ENCODE measurements around the gene GIMAP2.

GIMAP2 gene

GRCh38 chr7:150716368-150716767, 30.9 kb downstream of the GIMAP2 start, which contains the start of gene GIMAP1:
Gene GIMAP1, plus strand, starts transcription at chr7:150716613. Its CDS starts 2,435 bp downstream, at chr7:150719048.
- H3K79me2 ChIP-seq (ENCODE audit: insufficient read depth, low read length), result no peaks in the 10 kb centered on the region
- no peak within 1 kb of the TSS for H3K4me2 ChIP-seq (ENCODE audit: low read depth, low read length, poor library complexity, severe bottlenecking)
- H3K9me3 ChIP-seq (ENCODE audit: insufficient read depth, low read length), result no peaks in the 10 kb centered on the region
- no peaks in the 10 kb centered on the region for H3K27me3 ChIP-seq (ENCODE audit: low read length)
- H3K36me3 ChIP-seq (ENCODE audit: low read length), result no peaks in the 10 kb centered on the region
- no peaks in the 10 kb centered on the region for H4K20me1 ChIP-seq (ENCODE audit: low read depth, low read length)
- no peak within 1 kb of the TSS for H3K27ac ChIP-seq (ENCODE audit: low read depth, low read length)
- no peak within 1 kb of the TSS for H3K4me3 ChIP-seq (ENCODE audit: insufficient read depth, low read length, poor library complexity, severe bottlenecking)
- no peak within 1 kb of the TSS for H3K9ac ChIP-seq (ENCODE audit: low read length)
- TF ChIP-seq CTCF (IDR thresholded peaks at IDR 0.05; ENCODE audit: insufficient read depth, low read length, poor library complexity, severe bottlenecking) (no peak), EZH2phosphoT487 (conservative IDR thresholded peaks at IDR 0.05; ENCODE audit: low read length) (no peak)
- no peaks in the 10 kb centered on the region for H3F3A ChIP-seq (ENCODE audit: insufficient read depth)
- H3K9me2 ChIP-seq (replicated peaks; ENCODE audit: insufficient read depth, low read length), result no peaks in the 10 kb centered on the region
- no peak within 1 kb of the TSS for H2AFZ ChIP-seq (ENCODE audit: low read depth, low read length, severe bottlenecking)

GRCh38 chr7:150716939-150717338, 31.4 kb downstream of the GIMAP2 start:
- Histone ChIP-seq H3K9me3 (ENCODE audit: insufficient read depth, low read length) (no peaks in the 10 kb centered on the region), H3K4me3 (ENCODE audit: insufficient read depth, low read length, poor library complexity, severe bottlenecking) (no peak overlapping the region), H3K36me3 (ENCODE audit: low read length) (no peaks in the 10 kb centered on the region), H3K4me2 (ENCODE audit: low read depth, low read length, poor library complexity, severe bottlenecking) (no peak overlapping the region), H3K27me3 (ENCODE audit: low read length) (no peaks in the 10 kb centered on the region), H3K27ac (ENCODE audit: low read depth, low read length) (no peak overlapping the region), H3K79me2 (ENCODE audit: insufficient read depth, low read length) (no peaks in the 10 kb centered on the region), H4K20me1 (ENCODE audit: low read depth, low read length) (no peaks in the 10 kb centered on the region), H3K9ac (ENCODE audit: low read length) (no peak overlapping the region), H3K9me2 (replicated peaks; ENCODE audit: insufficient read depth, low read length) (no peaks in the 10 kb centered on the region), H2AFZ (ENCODE audit: low read depth, low read length, severe bottlenecking) (no peak overlapping the region), H3F3A (ENCODE audit: insufficient read depth) (no peaks in the 10 kb centered on the region)
- TF ChIP-seq EZH2phosphoT487 (conservative IDR thresholded peaks at IDR 0.05; ENCODE audit: low read length), result no peak
- no peak for TF ChIP-seq CTCF (IDR thresholded peaks at IDR 0.05; ENCODE audit: insufficient read depth, low read length, poor library complexity, severe bottlenecking)

- Histone ChIP-seq H3K79me2 (ENCODE audit: insufficient read depth, low read length) (no peaks in the 10 kb centered on the region), H3K36me3 (ENCODE audit: low read length) (no peaks in the 10 kb centered on the region), H2AFZ (ENCODE audit: low read depth, low read length, severe bottlenecking) (no peak overlapping the region), H4K20me1 (ENCODE audit: low read depth, low read length) (no peaks in the 10 kb centered on the region), H3K4me2 (ENCODE audit: low read depth, low read length, poor library complexity, severe bottlenecking) (no peak overlapping the region), H3F3A (ENCODE audit: insufficient read depth) (no peaks in the 10 kb centered on the region), H3K9me3 (ENCODE audit: insufficient read depth, low read length) (no peaks in the 10 kb centered on the region), H3K9ac (ENCODE audit: low read length) (no peak overlapping the region), H3K9me2 (replicated peaks; ENCODE audit: insufficient read depth, low read length) (no peaks in the 10 kb centered on the region), H3K4me3 (ENCODE audit: insufficient read depth, low read length, poor library complexity, severe bottlenecking) (no peak overlapping the region), H3K27ac (ENCODE audit: low read depth, low read length) (no peak overlapping the region), H3K27me3 (ENCODE audit: low read length) (no peaks in the 10 kb centered on the region)
- TF ChIP-seq CTCF (IDR thresholded peaks at IDR 0.05; ENCODE audit: insufficient read depth, low read length, poor library complexity, severe bottlenecking) (no peak), EZH2phosphoT487 (conservative IDR thresholded peaks at IDR 0.05; ENCODE audit: low read length) (no peak)
Measured at GRCh38 chr7:150717814-150718420, 32.4 kb downstream of the GIMAP2 start.
